Adrenal gland (tissue), 12 donors: ENCODE data around the gene C11orf86. TPM values are rescaled to one million over a fixed set of nuclear protein-coding genes. Genes with fewer than 3 reads are reported as not detected.

Experiments used
- DNase-seq, 7 donors: peaks; one replicate each; pipeline ENCODE4 v3.0.0-alpha.2; 2019 to 2020
- H3K27ac ChIP-seq, 5 donors: fragments of 200-600 bp; sonication (generic) in 4 of 5; 1 replicate in 3 of 5; 2 replicates in 2 of 5; pipeline versions ENCODE4 v1.5.1 to v1.8.0; 2016 to 2020; ENCODE audit warnings: mild to moderate bottlenecking in 1 of 5
- H3K27me3 ChIP-seq: fragments of 200-600 bp; 2 replicates; pipeline ENCODE4 v1.8.0; 2021
- H3K36me3 ChIP-seq, 2 donors: fragments of 200-600 bp; replicated peaks in 1 of 2; 1 replicate in 1 of 2; 2 replicates in 1 of 2; pipeline versions ENCODE4 v1.5.1 to v1.8.0; 2018 to 2022
- H3K4me1 ChIP-seq, 2 donors: fragments of 200-600 bp; replicated peaks in 1 of 2; 1 replicate in 1 of 2; 2 replicates in 1 of 2; pipeline versions ENCODE4 v1.5.1 to v1.8.0; 2018 to 2021
- H3K4me3 ChIP-seq, 4 donors: fragments of 200-600 bp; sonication (generic) in 3 of 4; one replicate each; pipeline ENCODE4 v1.5.1; 2016 to 2018
- H3K9me3 ChIP-seq, 3 donors: fragments of 200-600 bp; sonication (generic) in 1 of 3; replicated peaks in 1 of 3; 1 replicate in 2 of 3; 2 replicates in 1 of 3; pipeline versions ENCODE4 v1.5.1 to v1.8.0; 2016 to 2021
- CTCF ChIP-seq, 6 experiments: fragments of 450-650 bp in 4 of 6; fragments of 200-600 bp in 2 of 6; sonication (generic) in 1 of 6; IDR thresholded peaks; 1 replicate in 5 of 6; 2 replicates in 1 of 6; pipeline versions ENCODE4 v1.5.1 to v1.8.0; 2016 to 2021; ENCODE audit warnings: antibody characterized with exemption in 6 of 6, mild to moderate bottlenecking in 2 of 6, moderate library complexity in 1 of 6
- POLR2A ChIP-seq, 2 donors: fragments of 450-650 bp; IDR thresholded peaks; one replicate each; pipeline ENCODE4 v1.6.1; 2017; ENCODE audit warnings: antibody characterized with exemption in 2 of 2, mild to moderate bottlenecking in 2 of 2, moderate library complexity in 1 of 2
- WGBS, 4 donors: extraction: QIAGEN DNeasy Blood & Tissue Kit in 2 of 4; methylation state at CpG; one replicate each; pipeline versions ENCODE4 v1.1.5 to v1.1.7; 2013 to 2017; 5-methylcytosine and 5-hydroxymethylcytosine counted together
- intact Hi-C, 2 donors: fragments of 100-400 bp; cut with DNase I; formaldehyde crosslinking; loops; one replicate each; pipeline versions ENCODE4 v1.14.1 to v1.15.0; 2022 to 2023
- polyA plus RNA-seq, 3 donors: library from polyadenylated mRNA; stranded (reverse); fragments of 200-250 nt in 2 of 3; fragments of 350-450 nt in 1 of 3; fragmentation: Illumina TruSeq in 1 of 3; extraction: RNeasy Lipid Tissue Mini Kit (QIAGEN cat#74804) in 1 of 3; gene quantifications; one replicate each; pipeline ENCODE4 v1.2.3, GENCODE V29; 2013 to 2014
- total RNA-seq, 9 donors: library from RNA; depleted of rRNA in 4 of 9; stranded (reverse); fragments of >200 nt in 4 of 9; fragments of 120-200 nt in 1 of 9; fragmentation: NEBNext Ultra II Directional in 1 of 9; extraction: Animal tissue kit (Norgen Biotek cat#: 25700) in 1 of 9; gene quantifications; one replicate each; pipeline versions ENCODE4 v1.1.0 to v1.2.4, GENCODE V29; 2013 to 2023
- donor health status: healthy with polysubstance abuse.
- donor health status: Bipolar disorder and iron deficiency.
- donor health status: DM: yes; HTN: yes; CAD: no.
- donor health status: DM: no; HTN: no; CAD: no.
- donor health status: DM: no; HTN: no; CAD: no.
- donor health status: DM: yes; HTN: yes; CAD: no.

Gene C11orf86
- total and polyA plus RNA-seq, 12 donors, result 0.25 to 29.9 (median 1.00) TPM; not detected in 1

- no peaks in the 10 kb centered on the region for H3K36me3 ChIP-seq
- H3K4me3 ChIP-seq, result no peak overlapping the region
- WGBS, 4 donors, result 55 to 74% (median 68%) methylated on average over 7 to 8 of the region's 8 CpGs
- no peaks in the 10 kb centered on the region for H3K4me1 ChIP-seq
- no peaks in the 10 kb centered on the region for H3K9me3 ChIP-seq
- no peak overlapping the region for H3K27ac ChIP-seq
- intact Hi-C loops, result no loop called here
- H3K27me3 ChIP-seq, result no peaks in the 10 kb centered on the region
- TF ChIP-seq POLR2A (IDR thresholded peaks at IDR 0.05) (no peak), CTCF (IDR thresholded peaks at IDR 0.05) (no peak)
- no peak for DNase-seq
These were observed 21.6 kb downstream of the C11orf86 start for GRCh38 chr11:66996609-66997273.

GRCh38 chr11:66999555-66999954 is 24.5 kb downstream of the C11orf86 start:
- H3K4me3 ChIP-seq, result no peak overlapping the region
- H3K36me3 ChIP-seq, result no peaks in the 10 kb centered on the region
- intact Hi-C loops, result no loop called here
- no peaks in the 10 kb centered on the region for H3K9me3 ChIP-seq
- H3K4me1 ChIP-seq, result no peaks in the 10 kb centered on the region
- 78 to 85% (median 80%) methylated on average over 7 of the region's 7 CpGs for WGBS, 4 donors
- DNase-seq, result no peak
- H3K27ac ChIP-seq, result no peak overlapping the region
- H3K27me3 ChIP-seq, result no peaks in the 10 kb centered on the region
- TF ChIP-seq CTCF (IDR thresholded peaks at IDR 0.05) (no peak), POLR2A (IDR thresholded peaks at IDR 0.05) (no peak)

- Histone ChIP-seq H3K27ac (no peak overlapping the region), H3K4me3 (no peak overlapping the region), H3K36me3 (no peaks in the 10 kb centered on the region), H3K27me3 (no peaks in the 10 kb centered on the region), H3K4me1 (no peaks in the 10 kb centered on the region), H3K9me3 (no peaks in the 10 kb centered on the region)
- TF ChIP-seq POLR2A (IDR thresholded peaks at IDR 0.05) (no peak), CTCF (IDR thresholded peaks at IDR 0.05) (no peak)
- DNase-seq, result no peak
- WGBS, 4 donors, result 93 to 99% (median 95%) methylated on average over 5 of the region's 5 CpGs
- intact Hi-C loops, result no loop called here
These were observed 26.2 kb downstream of the C11orf86 start for GRCh38 chr11:67001332-67001731.

- intact Hi-C loops, result no loop called here
- Histone ChIP-seq H3K27me3 (no peaks in the 10 kb centered on the region), H3K36me3 (no peaks in the 10 kb centered on the region), H3K27ac (no peak overlapping the region), H3K9me3 (no peaks in the 10 kb centered on the region), H3K4me3 (no peak overlapping the region), H3K4me1 (no peaks in the 10 kb centered on the region)
- no peak for TF ChIP-seq CTCF (IDR thresholded peaks at IDR 0.05)
- TF ChIP-seq POLR2A (IDR thresholded peaks at IDR 0.05), result no peak
- no peak for DNase-seq
- WGBS, 4 donors, result 70 to 78% (median 75%) methylated on average over 8 of the region's 8 CpGs
These were observed 27.3 kb downstream of the C11orf86 start for GRCh38 chr11:67002297-67002913.
